GM20000 (cell line): ENCODE data around the gene RNF214.

Experiments used
- DNase-seq: peaks from one replicate; pipeline ENCODE4 v3.0.0; 2012; ENCODE audit warnings: low spot score
- CTCF ChIP-seq: IDR thresholded peaks from 2 replicates; pipeline ENCODE4 v1.5.1; 2012; ENCODE audit warnings: mild to moderate bottlenecking, control low read depth; ENCODE audit errors: extremely low read depth, missing control alignments

RNF214 gene

GRCh38 chr11:117305145-117305544 is 72.7 kb downstream of the RNF214 start:
- DNase-seq = no peak
- TF ChIP-seq CTCF = no peak

GRCh38 chr11:117309310-117309709 is 76.8 kb downstream of the RNF214 start:
- TF ChIP-seq CTCF = no peak
- no peak for DNase-seq

DNA sequence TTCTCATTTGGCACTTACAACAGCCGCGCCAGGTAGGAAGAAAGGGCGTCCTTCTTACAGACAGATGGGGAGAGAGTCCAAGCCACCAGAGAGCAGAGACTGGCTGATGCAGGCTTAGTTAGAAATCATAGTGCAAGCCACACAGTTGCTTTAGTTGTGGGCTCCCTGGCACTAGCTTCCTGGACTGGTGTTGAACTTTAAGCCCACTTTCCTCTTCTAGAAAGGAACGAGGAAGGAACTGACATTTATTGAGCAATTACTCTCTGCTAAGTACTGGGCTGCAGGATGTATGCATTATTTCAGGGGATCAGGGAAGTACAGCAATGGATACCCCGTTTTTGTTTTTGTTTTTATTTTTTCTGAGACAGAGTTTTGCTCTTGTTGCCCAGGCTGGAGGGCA is 80.6 kb downstream of the RNF214 start:
- no peak for DNase-seq
- TF ChIP-seq CTCF = no peak

GRCh38 chr11:117313828-117314768 is 81.6 kb downstream of the RNF214 start:
- TF ChIP-seq CTCF = no peak
- DNase-seq = no peak

- DNase-seq = no peak
- TF ChIP-seq CTCF = no peak
Measured at GRCh38 chr11:117314840-117315239, 82.4 kb downstream of the RNF214 start.

GRCh38 chr11:117315285-117316196 is 83.1 kb downstream of the RNF214 start:
- TF ChIP-seq CTCF = no peak
- DNase-seq = peak; percentile 61
